ENCODE results near the gene DDR1. TPM values are rescaled to one million over a fixed set of nuclear protein-coding genes. Genes with fewer than 3 reads are reported as not detected.
"Not testable (repeated sequence)": the region's sequence is repeated elsewhere in the genome, so short reads cannot be mapped to it uniquely, and the experiment has no call there.

Gene DDR1
- total RNA-seq, 2 donors from 2014 or later = 3.0 to 19.5 TPM

- Mint-ChIP-seq H3K9me3 (no peaks in the 10 kb centered on the region), H3K4me1 (peaks cover 6% of the 10 kb centered on the region), H3K36me3 (ENCODE audit: low read depth) (peaks cover 5% of the 10 kb centered on the region), H3K27ac (no peak overlapping the region), H3K27me3 (no peaks in the 10 kb centered on the region), H3K4me3 (no peak overlapping the region)
- no peak for ATAC-seq (replicated peaks)
Observed at GRCh38 chr6:30891450-30891723, 7.1 kb downstream of the DDR1 start.

GRCh38 chr6:30891816-30892538 is 7.7 kb downstream of the DDR1 start:
- Mint-ChIP-seq H3K36me3 (ENCODE audit: low read depth) (peaks cover 5% of the 10 kb centered on the region), H3K4me1 (peaks cover under 1% of the 10 kb centered on the region), H3K27me3 (no peaks in the 10 kb centered on the region), H3K27ac (no peak overlapping the region), H3K9me3 (no peaks in the 10 kb centered on the region), H3K4me3 (no peak overlapping the region)
- no peak for ATAC-seq (replicated peaks)

- Mint-ChIP-seq H3K27me3 (no peaks in the 10 kb centered on the region), H3K36me3 (ENCODE audit: low read depth) (peaks cover 5% of the 10 kb centered on the region), H3K9me3 (no peaks in the 10 kb centered on the region), H3K4me3 (no peak overlapping the region), H3K27ac (no peak overlapping the region), H3K4me1 (no peaks in the 10 kb centered on the region)
- ATAC-seq (replicated peaks) = no peak
Observed at GRCh38 chr6:30893001-30893591, 8.8 kb downstream of the DDR1 start.

- ATAC-seq (replicated peaks) = no peak
Observed at GRCh38 chr6:30893666-30894065, 9.3 kb downstream of the DDR1 start.

GRCh38 chr6:30894381-30894780 is 10.1 kb downstream of the DDR1 start:
- no peak for ATAC-seq (replicated peaks)
- Mint-ChIP-seq H3K36me3 (ENCODE audit: low read depth) (peaks cover 10% of the 10 kb centered on the region), H3K4me3 (no peak overlapping the region), H3K4me1 (no peaks in the 10 kb centered on the region), H3K9me3 (no peaks in the 10 kb centered on the region), H3K27me3 (no peaks in the 10 kb centered on the region), H3K27ac (no peak overlapping the region)

More at GRCh38 chr6:30893666-30894065, 9.3 kb downstream of the DDR1 start:
- Mint-ChIP-seq H3K27ac (no peak overlapping the region), H3K36me3 (ENCODE audit: low read depth) (peaks cover 8% of the 10 kb centered on the region), H3K4me1 (no peaks in the 10 kb centered on the region), H3K4me3 (no peak overlapping the region), H3K9me3 (no peaks in the 10 kb centered on the region), H3K27me3 (no peaks in the 10 kb centered on the region)

GRCh38 chr6:30894935-30895334 is 10.6 kb downstream of the DDR1 start:
- no peaks in the 10 kb centered on the region for H3K4me1 Mint-ChIP-seq
- ATAC-seq (replicated peaks) = no peak
- peaks cover 7% of the 10 kb centered on the region for H3K36me3 Mint-ChIP-seq (ENCODE audit: low read depth)
- H3K9me3 Mint-ChIP-seq = no peaks in the 10 kb centered on the region
- no peaks in the 10 kb centered on the region for H3K27me3 Mint-ChIP-seq
- H3K4me3 Mint-ChIP-seq = no peak overlapping the region
- H3K27ac Mint-ChIP-seq = no peak overlapping the region

GRCh38 chr6:30895343-30895742 is 11.0 kb downstream of the DDR1 start:
- Mint-ChIP-seq H3K36me3 (ENCODE audit: low read depth) (peaks cover 5% of the 10 kb centered on the region), H3K27ac (no peak overlapping the region), H3K4me1 (no peaks in the 10 kb centered on the region), H3K27me3 (no peaks in the 10 kb centered on the region), H3K9me3 (no peaks in the 10 kb centered on the region), H3K4me3 (no peak overlapping the region)
- no peak for ATAC-seq (replicated peaks)

GRCh38 chr6:30896541-30896940 is 12.2 kb downstream of the DDR1 start:
- no peaks in the 10 kb centered on the region for H3K9me3 Mint-ChIP-seq
- no peaks in the 10 kb centered on the region for H3K27me3 Mint-ChIP-seq
- H3K4me1 Mint-ChIP-seq = no peaks in the 10 kb centered on the region
- peaks cover 5% of the 10 kb centered on the region for H3K36me3 Mint-ChIP-seq (ENCODE audit: low read depth)
- no peak overlapping the region for H3K27ac Mint-ChIP-seq
- no peak for ATAC-seq (replicated peaks)
- H3K4me3 Mint-ChIP-seq = no peak overlapping the region

GRCh38 chr6:30897882-30898281 is 13.6 kb downstream of the DDR1 start:
- no peak overlapping the region for H3K4me3 Mint-ChIP-seq
- peaks cover 5% of the 10 kb centered on the region for H3K36me3 Mint-ChIP-seq (ENCODE audit: low read depth)
- H3K27me3 Mint-ChIP-seq = no peaks in the 10 kb centered on the region
- no peak overlapping the region for H3K27ac Mint-ChIP-seq
- H3K9me3 Mint-ChIP-seq = no peaks in the 10 kb centered on the region
- peaks cover 5% of the 10 kb centered on the region for H3K4me1 Mint-ChIP-seq
- no peak for ATAC-seq (replicated peaks)

GRCh38 chr6:30898750-30899360 is 14.5 kb downstream of the DDR1 start:
- Mint-ChIP-seq H3K4me3 (no peak overlapping the region), H3K4me1 (peaks cover 6% of the 10 kb centered on the region), H3K9me3 (no peaks in the 10 kb centered on the region), H3K36me3 (ENCODE audit: low read depth) (peaks cover 5% of the 10 kb centered on the region), H3K27me3 (no peaks in the 10 kb centered on the region), H3K27ac (no peak overlapping the region)
- no peak for ATAC-seq (replicated peaks)

- ATAC-seq (replicated peaks) = peak; percentile 58
- Mint-ChIP-seq H3K9me3 (no peaks in the 10 kb centered on the region), H3K4me1 (peaks cover 6% of the 10 kb centered on the region), H3K27me3 (no peaks in the 10 kb centered on the region), H3K27ac (no peak overlapping the region), H3K4me3 (no peak overlapping the region), H3K36me3 (ENCODE audit: low read depth) (peaks cover 5% of the 10 kb centered on the region)
Observed at GRCh38 chr6:30900863-30901417, 16.6 kb downstream of the DDR1 start.

GRCh38 chr6:30901436-30901835 is 17.1 kb downstream of the DDR1 start:
- H3K36me3 Mint-ChIP-seq (ENCODE audit: low read depth) = peaks cover 5% of the 10 kb centered on the region
- no peak overlapping the region for H3K27ac Mint-ChIP-seq
- ATAC-seq (replicated peaks) = no peak
- no peaks in the 10 kb centered on the region for H3K9me3 Mint-ChIP-seq
- H3K4me3 Mint-ChIP-seq = no peak overlapping the region
- peaks cover 6% of the 10 kb centered on the region for H3K4me1 Mint-ChIP-seq
- H3K27me3 Mint-ChIP-seq = no peaks in the 10 kb centered on the region

- not testable (repeated sequence) for ATAC-seq (replicated peaks); H3K27ac Mint-ChIP-seq; H3K27me3 Mint-ChIP-seq; H3K36me3 Mint-ChIP-seq (ENCODE audit: low read depth); H3K4me1 Mint-ChIP-seq; H3K9me3 Mint-ChIP-seq; H3K4me3 Mint-ChIP-seq
Observed at GRCh38 chr6:30902196-30902595, 17.9 kb downstream of the DDR1 start.

GRCh38 chr6:30902709-30903108 is 18.4 kb downstream of the DDR1 start:
- H3K36me3 Mint-ChIP-seq (ENCODE audit: low read depth) = peaks cover 5% of the 10 kb centered on the region
- ATAC-seq (replicated peaks) = no peak

GRCh38 chr6:30903236-30903635 is 18.9 kb downstream of the DDR1 start:
- Mint-ChIP-seq H3K36me3 (ENCODE audit: low read depth) (peaks cover 9% of the 10 kb centered on the region), H3K4me3 (no peak overlapping the region), H3K27ac (no peak overlapping the region), H3K4me1 (peaks cover 11% of the 10 kb centered on the region), H3K9me3 (no peaks in the 10 kb centered on the region), H3K27me3 (no peaks in the 10 kb centered on the region)
- ATAC-seq (replicated peaks) = no peak

More at GRCh38 chr6:30902709-30903108, 18.4 kb downstream of the DDR1 start:
- Mint-ChIP-seq H3K4me3 (no peak overlapping the region), H3K4me1 (peaks cover 6% of the 10 kb centered on the region), H3K27me3 (no peaks in the 10 kb centered on the region), H3K9me3 (no peaks in the 10 kb centered on the region), H3K27ac (no peak overlapping the region)
